ENCODE measurements around the gene ZNF157.

ZNF157 gene

DNA sequence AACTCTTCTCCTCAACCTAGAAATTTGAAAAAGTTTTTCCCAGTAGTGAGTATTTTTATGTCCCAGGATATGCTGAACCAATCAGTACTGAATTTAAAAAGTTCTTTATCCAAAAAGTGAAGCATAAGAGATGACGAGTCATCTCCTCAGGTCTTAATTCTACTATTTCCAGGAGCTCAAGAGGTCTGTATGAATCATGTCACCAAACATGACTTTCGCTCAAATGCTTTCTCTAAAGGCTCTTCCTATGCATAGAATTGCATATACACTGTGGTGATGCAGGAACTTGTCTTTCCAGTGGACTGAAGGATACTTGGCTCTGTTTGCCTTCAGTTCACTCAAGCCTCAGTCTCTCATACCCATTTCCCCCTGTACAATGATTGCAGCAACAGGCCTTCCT, 76.6 kb downstream of the ZNF157 start:
- no peak for DNase-seq (ENCODE audit: low read depth)
- no peak overlapping the region for H3K4me3 ChIP-seq (ENCODE audit: low read depth, low read length)
- TF ChIP-seq, protein P1, sequence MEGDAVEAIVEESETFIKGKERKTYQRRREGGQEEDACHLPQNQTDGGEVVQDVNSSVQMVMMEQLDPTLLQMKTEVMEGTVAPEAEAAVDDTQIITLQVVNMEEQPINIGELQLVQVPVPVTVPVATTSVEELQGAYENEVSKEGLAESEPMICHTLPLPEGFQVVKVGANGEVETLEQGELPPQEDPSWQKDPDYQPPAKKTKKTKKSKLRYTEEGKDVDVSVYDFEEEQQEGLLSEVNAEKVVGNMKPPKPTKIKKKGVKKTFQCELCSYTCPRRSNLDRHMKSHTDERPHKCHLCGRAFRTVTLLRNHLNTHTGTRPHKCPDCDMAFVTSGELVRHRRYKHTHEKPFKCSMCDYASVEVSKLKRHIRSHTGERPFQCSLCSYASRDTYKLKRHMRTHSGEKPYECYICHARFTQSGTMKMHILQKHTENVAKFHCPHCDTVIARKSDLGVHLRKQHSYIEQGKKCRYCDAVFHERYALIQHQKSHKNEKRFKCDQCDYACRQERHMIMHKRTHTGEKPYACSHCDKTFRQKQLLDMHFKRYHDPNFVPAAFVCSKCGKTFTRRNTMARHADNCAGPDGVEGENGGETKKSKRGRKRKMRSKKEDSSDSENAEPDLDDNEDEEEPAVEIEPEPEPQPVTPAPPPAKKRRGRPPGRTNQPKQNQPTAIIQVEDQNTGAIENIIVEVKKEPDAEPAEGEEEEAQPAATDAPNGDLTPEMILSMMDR (conservative IDR thresholded peaks at IDR 0.05; ENCODE audit: low read depth, low read length) = no peak

DNA sequence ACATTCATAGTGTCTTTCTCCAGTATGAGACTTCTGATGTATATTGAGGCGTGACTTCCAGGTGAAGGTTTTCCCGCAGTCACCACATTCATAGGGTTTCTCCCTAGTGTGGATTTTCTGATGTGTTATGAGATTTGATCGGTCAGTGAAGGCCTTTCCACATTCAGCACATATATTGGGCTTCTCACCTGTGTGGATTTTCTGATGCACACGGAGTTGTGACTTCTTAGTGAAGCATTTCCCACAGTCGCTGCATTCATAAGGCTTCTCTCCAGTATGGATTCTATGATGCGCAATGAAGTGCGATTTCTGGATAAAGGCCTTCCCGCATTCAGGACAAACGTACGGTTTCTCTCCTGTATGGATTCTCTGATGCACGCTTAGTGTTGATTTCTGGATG, 77.2 kb downstream of the ZNF157 start:
- TF ChIP-seq, protein P1 (conservative IDR thresholded peaks at IDR 0.05; ENCODE audit: low read depth, low read length) = no peak
- DNase-seq (ENCODE audit: low read depth) = no peak
- H3K4me3 ChIP-seq (ENCODE audit: low read depth, low read length) = no peak overlapping the region

DNA sequence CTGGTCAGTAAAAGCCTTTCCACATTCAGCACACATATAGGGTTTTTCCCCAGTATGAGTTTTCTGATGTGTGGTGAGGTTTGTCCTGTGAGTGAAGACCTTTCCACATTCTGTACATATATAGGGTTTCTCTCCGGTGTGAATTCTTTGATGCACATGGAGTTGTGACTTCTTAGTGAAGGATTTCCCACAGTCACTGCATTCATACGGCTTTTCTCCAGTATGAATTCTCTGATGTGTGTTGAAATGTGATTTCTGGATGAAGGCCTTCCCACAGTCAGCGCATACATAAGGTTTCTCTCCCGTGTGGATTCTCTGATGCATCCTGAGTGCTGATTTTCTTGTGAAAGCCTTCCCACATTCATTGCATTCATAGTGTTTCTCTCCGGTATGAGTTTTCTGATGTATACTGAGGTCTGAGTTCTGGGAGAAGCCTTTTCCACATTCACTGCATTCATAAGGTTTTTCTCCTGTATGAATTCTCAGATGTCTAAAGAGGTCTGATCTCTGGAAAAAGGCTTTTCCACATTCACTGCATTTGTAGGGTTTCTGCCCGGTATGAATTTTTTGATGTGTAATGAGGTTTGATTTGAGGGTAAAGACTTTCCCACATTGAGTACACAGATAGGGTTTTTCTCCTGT, 77.9 kb downstream of the ZNF157 start:
- DNase-seq (ENCODE audit: low read depth) = no peak
- no peak overlapping the region for H3K4me3 ChIP-seq (ENCODE audit: low read depth, low read length)
- TF ChIP-seq, protein P1 (conservative IDR thresholded peaks at IDR 0.05; ENCODE audit: low read depth, low read length) = no peak

DNA sequence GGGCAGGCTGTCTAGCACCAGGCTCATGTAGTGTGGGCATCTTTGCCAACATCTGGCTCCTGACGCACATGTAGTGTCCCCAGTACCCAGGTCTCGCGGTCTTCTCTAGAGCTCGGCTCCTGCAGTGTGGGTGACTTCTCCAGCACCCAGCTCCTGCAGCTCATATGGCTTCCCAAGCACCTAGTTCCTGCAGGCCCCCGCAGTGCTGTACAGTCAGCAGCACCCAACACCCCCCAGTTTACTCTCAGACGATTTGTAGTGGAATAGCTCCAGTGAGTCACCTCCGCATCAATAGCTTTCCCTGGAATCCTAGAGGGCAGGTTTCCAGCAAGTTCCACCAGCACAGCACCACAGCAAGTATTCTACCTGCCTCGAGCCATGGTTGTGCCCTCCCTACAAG, 81.7 kb downstream of the ZNF157 start:
- DNase-seq (ENCODE audit: low read depth) = no peak
- TF ChIP-seq, protein P1 (conservative IDR thresholded peaks at IDR 0.05; ENCODE audit: low read depth, low read length) = no peak
- H3K4me3 ChIP-seq (ENCODE audit: low read depth, low read length) = no peak overlapping the region

DNA sequence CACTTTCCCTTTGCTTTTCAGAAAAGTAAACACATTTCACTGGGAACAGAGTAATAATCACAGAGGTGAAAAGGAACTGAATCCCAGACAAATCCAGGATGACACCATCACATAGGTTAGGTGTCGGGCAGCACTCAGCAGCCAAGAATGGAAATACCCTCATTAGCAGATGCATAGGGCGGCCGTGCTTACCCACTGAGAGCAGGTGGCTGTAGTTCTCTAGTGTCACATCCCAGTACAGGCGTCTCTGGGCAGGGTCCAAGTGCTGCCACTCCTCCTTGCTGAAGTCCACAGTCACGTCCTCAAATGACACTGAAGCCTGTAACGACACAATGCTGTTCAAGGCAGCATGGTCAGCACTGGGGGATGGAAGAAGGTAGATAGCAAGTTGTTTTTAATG, 85.7 kb downstream of the ZNF157 start:
- DNase-seq (ENCODE audit: low read depth) = no peak
- no peak overlapping the region for H3K4me3 ChIP-seq (ENCODE audit: low read depth, low read length)
- TF ChIP-seq, protein P1 (conservative IDR thresholded peaks at IDR 0.05; ENCODE audit: low read depth, low read length) = no peak

- no peak overlapping the region for H3K4me3 ChIP-seq (ENCODE audit: low read depth, low read length)
- no peak for DNase-seq (ENCODE audit: low read depth)
- TF ChIP-seq, protein P1 (conservative IDR thresholded peaks at IDR 0.05; ENCODE audit: low read depth, low read length) = no peak
Measured at GRCh38 chrX:47458528-47458927, 88.2 kb downstream of the ZNF157 start.

DNA sequence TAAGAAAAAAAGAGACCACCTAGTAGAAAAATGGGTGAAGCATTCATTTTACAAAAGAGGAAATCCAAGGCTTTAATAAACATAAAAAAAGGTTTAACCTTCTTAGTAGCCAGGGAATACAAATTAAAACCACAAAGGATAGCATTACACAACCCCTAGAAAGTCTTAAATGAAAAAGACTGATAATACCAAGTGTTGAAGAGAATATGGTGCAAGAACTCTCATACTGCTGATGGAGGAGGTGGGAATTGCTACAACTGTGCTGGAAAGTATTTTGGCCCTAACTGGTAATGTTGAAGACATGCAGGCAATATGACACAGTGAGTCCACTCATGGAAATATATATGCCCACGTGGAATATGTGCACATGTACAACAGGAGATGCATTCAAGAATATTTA, 90.2 kb downstream of the ZNF157 start:
- TF ChIP-seq, protein P1 (conservative IDR thresholded peaks at IDR 0.05; ENCODE audit: low read depth, low read length) = no peak
- no peak for DNase-seq (ENCODE audit: low read depth)
- no peak overlapping the region for H3K4me3 ChIP-seq (ENCODE audit: low read depth, low read length)

Data from choroid plexus epithelial cell (primary cell).